HG02610 (cell line): ENCODE results near the gene HOXD3.

ENCODE experiments used
- ATAC-seq: cut with Tn5 transposase; IDR thresholded peaks from one replicate; pipeline ENCODE4 v1.9.1; 2021; ENCODE audit warnings: mild to moderate bottlenecking, moderate library complexity; ENCODE audit not compliant: unreplicated experiment

Gene HOXD3

DNA sequence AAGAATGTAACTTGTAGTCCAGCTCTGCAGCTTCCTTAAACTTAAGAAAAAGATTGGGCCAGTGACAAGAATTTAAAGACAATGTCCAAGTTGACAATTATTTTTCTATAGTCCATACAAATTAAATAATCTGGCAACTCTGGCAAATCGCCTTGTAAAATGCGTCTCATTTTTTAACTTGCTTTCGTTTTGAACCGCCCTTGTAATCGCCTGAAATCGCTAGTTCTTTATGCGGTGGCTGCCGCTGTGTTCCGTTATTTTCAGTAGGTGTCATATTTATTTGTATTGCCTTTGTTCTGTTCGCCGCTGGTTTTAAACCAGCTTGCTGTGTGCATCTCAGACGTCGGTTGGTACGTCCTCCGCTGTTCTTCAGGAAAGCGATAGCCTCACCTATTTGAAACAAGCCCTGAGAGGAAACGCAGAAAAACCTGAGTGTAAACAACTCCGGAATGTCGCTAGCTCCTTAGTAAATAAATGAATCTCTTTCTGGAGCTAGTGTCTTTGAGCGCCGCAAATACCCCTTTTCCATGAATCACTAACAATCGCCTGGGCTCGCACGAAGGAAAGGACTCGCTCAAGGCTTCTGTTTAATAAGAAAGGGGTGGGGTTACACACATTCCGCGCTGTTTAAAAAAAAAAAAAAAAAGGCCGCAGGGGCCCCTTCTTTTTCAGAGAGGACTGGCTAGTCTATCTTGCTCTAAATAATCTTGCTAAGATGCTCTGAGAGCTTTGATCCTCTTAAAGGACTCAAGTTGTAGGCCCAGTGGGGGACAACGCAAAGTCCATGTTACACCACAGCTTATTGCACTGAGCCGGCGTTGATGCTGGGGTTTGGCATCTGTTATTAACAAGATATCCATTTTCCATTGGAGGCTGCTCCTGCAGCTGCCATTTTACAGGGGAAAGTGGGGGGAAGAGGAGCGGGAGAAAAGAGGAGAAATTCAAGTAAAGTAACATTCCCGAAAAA lies 24.6 kb upstream of the HOXD3 start:
- no peak for ATAC-seq

GRCh38 chr2:176133389-176133788 lies 23.7 kb upstream of the HOXD3 start:
- no peak for ATAC-seq

DNA sequence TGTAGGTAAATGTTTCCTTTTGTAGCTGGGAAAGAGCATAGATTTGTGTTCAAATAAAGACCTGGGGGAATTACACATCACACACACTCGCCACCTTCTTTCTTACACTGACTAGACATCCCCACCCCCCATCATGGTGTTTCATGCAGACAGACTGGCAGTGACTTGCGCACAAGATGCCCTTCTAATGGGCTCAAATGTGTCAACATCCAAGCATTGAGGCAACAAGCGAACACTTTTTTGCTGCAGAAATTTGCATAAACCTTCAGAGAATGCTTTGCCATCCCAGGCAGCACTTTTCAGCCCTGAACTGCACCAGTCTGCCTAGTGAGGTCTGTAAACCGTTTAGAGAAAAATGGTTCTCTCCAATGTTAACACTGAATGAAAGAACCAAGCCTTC lies 23.1 kb upstream of the HOXD3 start:
- ATAC-seq = no peak

DNA sequence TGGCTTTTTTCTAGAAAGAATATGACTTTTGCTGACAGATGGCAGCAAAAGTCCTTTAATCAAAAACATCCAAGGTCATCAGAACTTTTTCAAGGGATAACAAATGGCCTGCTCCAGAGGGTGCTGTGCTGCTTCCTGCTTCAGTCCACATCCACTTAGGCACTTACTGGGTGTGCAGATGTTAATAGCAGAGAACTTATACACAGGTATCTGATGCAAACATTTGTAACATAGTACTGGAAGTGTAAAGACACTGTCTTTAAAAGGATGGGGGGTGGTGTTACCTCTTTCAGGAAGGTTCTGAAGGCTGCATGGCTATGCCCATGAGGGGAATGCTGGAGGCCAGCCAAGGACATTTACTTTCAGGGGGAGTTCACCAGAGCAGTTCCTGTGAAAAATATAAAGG lies 22.1 kb upstream of the HOXD3 start:
- no peak for ATAC-seq

DNA sequence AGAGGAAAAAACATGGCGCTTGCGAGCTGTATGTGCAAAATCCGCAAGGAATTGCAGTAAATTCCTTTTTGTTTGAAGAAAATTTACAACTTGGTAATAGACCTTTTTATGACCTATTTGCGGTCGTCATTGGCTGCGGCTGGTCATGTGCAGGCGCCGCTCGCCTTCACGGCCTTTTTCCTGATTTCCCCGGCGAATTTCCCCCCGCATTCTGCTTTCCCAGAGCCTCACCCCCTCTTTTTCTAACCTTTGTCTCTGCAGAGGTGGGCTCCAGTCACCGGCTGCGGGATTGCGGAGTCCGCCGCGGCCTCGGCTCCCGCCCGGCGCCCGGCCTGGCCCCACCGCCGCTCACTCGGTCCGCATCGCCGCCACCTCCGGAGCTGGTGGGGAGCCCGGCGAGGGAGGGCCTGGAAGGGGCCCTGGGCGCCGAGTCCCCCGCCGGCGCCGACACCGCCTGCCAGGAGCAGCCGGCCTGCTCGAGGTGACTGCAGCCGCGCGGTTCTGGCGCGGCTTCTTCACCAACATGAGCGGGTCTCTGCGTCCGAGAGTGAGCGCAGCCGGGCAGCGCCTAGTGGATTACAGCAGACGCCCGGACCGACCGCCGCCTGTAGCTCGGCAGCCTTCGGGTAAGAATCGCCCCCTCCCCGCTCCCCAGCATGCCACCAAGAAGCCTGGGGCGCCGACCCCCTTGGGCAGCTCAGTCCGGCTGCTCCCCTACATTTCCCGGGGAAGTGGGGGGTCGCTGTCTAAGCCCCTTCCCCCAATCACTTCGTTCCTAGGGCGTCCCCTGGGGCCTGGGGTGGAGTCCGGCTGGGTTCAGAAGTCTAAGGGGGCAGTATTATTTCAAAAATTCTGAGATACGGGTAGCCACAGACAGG lies 20.5 kb upstream of the HOXD3 start:
- no peak for ATAC-seq

DNA sequence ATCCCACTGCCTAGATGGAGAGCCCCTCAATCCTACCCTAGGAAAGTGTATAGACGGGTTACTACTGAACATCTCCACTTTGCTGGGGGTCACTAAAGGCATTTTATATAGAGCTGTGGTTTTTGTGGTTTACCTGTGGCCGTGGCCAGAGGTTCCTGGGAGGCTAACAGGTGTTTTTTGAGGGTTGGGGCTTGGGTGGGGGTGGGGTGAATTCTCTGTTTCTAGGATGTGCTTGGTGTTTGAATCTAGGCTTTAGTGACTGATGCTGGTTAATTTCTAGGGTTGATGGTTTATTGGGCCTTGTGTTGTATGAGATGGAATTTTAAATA lies 19.9 kb upstream of the HOXD3 start:
- no peak for ATAC-seq

- no peak for ATAC-seq
Observed at GRCh38 chr2:176137906-176138305, 19.2 kb upstream of the HOXD3 start.

DNA sequence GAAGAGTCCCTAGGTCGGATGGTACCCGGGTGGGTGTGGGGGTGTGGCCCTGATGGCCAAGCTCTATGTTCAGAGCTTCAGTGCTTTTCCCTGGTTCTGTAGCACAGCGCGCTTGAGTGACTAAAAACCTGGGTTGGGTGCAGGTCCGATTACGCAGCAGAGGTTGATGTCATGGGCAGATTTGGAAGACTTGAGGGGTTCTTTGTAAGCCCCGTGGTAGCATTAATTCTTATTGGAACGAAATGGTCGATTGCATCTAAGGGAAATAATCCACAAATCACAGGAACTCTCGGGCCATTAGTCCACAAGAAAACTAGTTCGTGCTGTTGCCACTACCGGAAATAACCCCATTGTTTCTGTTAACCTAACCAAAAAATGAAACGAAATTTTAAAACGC lies 18.6 kb upstream of the HOXD3 start:
- no peak for ATAC-seq

DNA sequence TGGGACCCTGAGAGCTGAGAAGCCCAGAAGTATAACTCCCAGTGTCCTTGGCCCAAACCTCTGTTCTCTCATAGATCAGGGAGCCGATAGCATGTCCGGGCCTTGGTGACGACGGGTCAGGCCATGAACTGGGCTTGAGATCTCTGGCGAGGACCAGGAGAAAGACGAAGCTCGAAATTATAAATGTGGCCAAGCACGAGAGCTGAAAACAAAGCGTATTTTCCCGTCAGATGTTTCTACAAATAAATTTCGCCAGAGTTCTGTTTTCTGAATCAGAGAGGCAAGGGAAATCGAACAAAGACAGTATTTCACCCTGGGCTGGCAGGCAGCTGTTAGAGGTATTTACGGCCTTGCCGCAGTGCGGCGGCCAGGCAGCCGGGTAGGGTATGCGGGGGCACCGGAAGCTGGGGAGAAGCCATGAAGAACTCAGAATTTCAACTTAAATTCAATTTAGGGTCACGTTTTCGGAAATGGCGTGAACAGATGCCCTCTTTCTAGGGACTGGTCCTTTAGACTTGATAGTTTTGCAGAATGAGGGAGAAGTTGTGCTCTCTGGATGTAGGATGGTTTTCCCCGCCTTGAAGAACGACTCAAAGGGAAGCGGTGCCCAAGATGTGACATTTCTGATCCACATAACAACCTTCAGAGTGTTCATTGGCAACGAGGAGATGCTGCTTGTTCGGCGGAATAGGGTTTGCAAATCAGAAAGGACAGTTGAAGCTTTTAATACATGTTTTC lies 18.0 kb upstream of the HOXD3 start:
- ATAC-seq = no peak

DNA sequence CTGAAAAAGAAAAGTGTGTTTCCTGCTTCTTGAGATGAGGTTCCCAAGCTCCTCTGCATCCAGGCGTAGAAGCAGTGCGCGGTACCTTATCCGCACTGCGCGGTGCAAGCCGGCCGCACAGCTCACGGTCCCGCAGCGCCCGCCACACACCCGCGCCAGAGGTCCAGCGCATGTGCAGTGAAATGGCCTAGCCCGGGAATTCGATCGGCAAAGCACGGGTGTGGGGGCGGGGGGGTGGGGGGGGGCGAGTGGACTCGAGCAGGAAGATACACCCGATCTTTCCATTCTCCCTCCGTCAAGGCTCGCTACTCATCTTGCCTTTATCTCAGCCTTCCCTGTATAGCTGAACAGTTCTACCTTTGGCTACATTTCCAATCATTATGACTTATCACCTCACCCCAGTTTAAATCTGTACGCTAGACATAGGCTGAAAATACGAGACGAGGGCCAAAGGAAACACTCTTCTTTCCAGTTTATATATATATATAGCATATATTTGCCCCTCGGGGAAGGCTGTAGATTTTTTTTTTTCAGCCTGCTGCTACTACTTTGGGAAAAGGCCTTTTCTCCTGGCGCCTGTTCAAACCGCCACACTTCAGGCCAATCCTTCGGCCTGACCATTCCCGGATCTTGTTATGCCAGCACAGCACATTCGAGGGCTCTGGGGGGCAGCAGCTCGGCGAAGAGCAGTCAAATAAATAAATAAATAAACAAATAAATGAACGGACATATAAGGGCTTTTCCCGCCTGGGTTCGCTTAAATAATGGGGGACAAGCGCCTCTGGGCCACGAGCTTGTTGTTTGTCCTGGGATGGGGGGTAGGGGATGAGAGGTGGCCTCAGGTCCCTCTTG lies 17.2 kb upstream of the HOXD3 start:
- ATAC-seq = no peak

GRCh38 chr2:176140513-176141317 lies 16.4 kb upstream of the HOXD3 start:
- ATAC-seq = peak; percentile 94

DNA sequence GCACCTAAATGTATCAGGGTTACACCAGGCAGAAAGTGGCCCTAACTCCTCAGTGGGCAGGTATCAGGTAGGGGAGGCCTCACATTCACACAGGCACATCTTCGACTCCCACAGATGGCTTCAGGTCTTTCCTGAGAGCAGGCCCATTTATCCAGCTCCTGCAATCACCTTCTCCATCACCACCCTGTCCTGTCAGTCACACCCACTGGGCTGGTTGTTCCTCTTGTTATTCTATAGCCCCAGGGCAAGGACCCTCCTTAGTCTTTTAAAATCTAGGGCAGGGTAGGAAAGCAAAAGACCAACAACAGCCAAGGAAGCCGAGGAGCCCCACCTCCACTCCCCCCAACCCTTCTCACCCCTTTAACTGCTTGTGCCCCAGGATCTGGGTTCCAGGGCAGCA lies 14.8 kb upstream of the HOXD3 start:
- ATAC-seq = no peak

DNA sequence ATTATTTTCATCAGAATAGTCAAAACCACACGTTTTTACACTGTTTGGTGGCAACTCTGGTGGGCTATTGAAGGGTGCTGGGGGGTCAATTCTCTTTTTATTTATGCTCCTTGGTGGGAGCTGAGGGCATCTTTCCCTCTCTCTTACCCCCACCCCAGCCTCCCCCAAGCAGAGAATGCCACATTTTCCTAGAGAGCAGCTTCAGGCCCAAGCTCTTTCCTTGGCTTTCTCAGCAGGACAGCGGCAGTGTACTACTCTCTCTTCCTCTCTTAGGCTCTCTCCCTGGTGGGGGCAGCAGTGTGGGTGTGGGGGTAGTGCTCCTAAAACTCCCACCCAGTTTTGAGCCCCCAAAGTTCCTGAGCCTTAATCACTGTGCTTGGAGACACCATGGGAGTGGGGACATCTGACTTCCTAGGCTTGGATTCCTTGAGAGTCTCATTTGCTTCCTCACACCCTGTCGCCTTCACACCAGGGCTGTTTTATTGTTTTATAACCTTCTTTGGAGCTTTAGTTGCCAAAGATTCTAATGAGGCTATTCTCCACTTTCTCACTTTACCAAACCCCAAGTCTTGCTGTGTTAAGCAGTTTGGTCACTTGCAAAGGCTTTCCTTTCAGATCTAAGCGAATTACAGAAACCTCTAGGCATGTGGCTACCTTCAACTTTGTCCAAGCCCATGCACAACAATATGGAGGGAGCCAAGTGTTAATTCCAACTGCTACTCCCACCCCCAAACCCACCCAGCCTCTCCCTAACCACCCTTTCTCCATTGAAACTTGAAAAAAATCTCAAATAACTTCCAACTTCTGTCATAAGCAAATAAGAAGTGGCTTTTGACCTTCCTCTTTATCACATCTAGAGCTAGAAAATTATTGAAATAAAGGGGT lies 11.8 kb upstream of the HOXD3 start:
- no peak for ATAC-seq

- no peak for ATAC-seq
Observed at GRCh38 chr2:176146101-176146500, 11.0 kb upstream of the HOXD3 start.

DNA sequence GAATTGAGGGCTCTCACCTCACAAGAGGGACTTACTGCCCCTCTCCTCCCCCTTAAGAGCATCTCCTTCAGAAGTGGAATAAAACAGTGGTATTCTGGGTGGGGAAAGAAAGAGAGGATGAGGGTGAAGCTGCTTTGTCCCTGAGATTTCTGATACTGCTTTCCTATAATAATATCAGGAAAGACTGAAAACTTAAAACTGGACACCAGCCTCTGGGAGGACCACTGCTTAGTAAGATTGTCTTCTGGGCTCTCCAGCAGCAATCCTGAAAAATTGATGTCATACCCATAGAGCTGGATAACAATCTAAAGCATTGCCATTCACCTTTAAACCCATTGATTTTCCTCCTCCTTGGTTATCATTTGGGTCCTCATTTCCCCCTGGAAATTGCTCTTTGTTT lies 10.5 kb upstream of the HOXD3 start:
- ATAC-seq = no peak

DNA sequence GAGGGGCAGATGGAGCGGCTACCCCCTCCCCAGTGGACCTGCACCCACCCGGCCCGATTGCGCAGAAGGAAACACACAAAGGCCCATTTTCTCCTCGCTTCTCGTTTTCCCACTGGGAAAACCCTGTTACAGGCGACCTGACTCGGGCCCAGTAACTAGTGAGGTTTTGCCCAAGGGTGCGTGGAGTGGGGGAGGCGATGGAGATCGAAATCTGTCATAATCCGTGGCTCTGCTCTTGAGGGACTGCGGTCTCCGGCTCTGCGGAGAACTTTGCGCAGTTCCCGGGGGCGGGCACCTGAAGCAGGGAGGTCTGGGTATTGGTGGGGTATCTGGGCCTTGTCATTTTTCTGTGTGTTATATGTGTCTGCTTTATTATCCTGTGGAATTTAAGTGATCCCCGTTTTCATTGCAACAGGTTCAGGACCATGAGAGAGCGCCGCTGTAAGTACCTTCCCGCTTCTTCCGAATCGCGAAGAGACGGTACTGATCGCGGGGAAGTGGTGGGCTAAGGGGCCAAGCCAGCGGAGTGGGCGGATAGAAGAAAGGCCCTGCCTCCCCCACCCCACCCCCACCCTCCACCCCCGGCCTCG lies 9.8 kb upstream of the HOXD3 start:
- no peak for ATAC-seq

DNA sequence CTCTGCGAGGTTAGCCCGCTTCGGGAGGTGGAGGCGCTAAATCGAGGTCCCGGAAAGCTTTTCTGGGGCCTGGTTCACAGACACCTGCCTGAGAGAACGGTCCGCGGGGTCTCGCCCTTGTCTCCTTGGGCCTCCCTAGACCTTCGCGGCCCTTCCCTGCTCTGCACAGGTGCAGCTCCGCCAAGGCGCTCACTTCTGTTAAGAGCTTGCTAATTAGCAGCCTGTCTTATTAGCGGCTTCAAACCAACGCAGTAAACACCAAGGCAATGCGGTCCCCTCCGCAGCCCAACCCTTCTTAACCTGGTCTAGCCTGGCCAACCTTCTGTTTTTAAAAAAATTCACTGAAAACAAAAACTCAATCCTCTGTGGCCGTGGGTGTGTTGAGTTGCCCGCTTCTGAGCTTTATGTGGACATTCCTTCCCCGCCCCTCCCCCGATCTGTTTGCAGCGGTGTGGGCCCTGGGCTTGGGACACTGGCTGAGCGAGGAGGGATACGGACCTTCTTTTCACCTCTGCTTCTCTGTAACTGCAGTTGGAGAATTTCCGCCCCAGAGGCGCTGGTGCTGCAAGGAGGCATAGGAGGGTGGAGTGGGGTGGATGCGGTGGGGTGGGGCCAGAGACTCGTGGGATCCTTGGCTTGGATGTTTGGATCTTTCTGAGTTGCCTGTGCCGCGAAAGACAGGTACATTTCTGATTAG lies 9.2 kb upstream of the HOXD3 start:
- ATAC-seq = no peak
